ENCODE measurements around the gene C6orf15. TPM values are rescaled to one million over a fixed set of nuclear protein-coding genes. Genes with fewer than 3 reads are reported as not detected.
A peak's percentile ranks its signal among the peaks of the same experiment; 100 is the strongest.

The C6orf15 gene
- polyA plus RNA-seq, 5 donors, result not detected

- DNase-seq, result no peak
Observed at GRCh38 chr6:31110825-31111582, 1.4 kb downstream of the C6orf15 start.

GRCh38 chr6:31107052-31107451, 5.3 kb downstream of the C6orf15 start:
- DNase-seq, result no peak

DNA sequence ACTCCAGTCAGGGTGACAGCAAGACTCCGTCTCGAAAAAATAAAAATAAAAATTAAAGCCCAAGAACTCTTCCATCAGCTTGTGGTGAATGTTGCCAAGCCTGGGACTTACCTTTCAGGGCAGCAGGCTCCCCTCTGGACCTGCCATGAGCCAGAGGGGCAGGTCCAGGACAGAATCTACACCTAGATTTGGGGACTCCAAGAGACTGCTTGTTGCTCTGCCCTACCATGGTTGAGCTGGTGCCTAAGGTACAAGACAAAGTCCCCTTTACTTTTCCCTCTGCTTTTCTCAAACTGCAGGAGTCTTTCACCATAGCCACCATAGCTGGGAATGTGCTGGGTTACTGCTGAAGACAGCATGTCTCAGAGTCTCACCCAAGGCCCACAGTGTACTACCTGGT, 9.2 kb downstream of the C6orf15 start:
- no peak for DNase-seq

- no peak for DNase-seq
Observed at GRCh38 chr6:31098449-31098938, 13.9 kb downstream of the C6orf15 start.

DNA sequence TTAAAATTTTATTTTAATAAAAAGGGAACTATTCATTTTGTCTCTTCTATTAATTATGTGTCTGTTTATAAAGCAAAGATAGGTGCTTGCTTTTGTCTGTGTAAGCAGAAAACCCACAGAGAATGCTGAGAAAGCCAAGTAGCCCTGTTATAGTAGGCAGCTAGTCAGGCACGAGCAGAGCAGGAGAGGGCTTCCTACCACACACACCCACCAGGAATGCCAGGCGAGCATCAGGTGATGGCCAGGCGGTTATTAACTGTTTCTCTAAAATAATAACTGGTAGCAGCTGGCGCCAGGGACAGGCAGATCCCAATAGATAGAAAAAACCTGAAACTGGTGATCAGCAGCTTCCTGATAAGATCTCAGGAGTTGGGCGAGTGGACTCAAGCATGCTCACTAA, 15.7 kb downstream of the C6orf15 start:
- DNase-seq, result no peak

DNA sequence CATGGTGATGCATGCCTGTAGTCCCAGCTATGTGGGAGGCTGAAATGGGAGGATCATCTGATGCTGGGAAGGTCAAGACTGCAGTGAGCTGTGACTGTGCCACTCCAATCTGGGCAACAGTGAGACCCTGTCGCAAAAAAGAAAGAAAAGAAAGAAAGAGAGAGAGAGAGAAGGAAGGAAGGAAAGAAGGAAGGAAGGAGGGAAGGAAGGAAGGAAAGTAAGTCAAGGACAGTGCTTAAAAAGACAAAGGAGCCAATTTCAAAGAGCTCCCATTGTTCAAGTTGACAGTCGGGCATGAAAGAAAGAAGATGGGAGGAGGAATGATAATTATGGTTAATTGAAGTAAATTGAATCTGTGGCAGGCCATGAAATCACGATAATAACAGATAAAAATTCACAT, 16.2 kb downstream of the C6orf15 start:
- no peak for DNase-seq

GRCh38 chr6:31094389-31094881, 17.9 kb downstream of the C6orf15 start:
- no peak for DNase-seq

GRCh38 chr6:31092769-31093505, 19.4 kb downstream of the C6orf15 start:
- no peak for DNase-seq

- no peak for DNase-seq
Observed at GRCh38 chr6:31092238-31092637, 20.1 kb downstream of the C6orf15 start.

GRCh38 chr6:31091680-31092079, 20.7 kb downstream of the C6orf15 start:
- no peak for DNase-seq

DNA sequence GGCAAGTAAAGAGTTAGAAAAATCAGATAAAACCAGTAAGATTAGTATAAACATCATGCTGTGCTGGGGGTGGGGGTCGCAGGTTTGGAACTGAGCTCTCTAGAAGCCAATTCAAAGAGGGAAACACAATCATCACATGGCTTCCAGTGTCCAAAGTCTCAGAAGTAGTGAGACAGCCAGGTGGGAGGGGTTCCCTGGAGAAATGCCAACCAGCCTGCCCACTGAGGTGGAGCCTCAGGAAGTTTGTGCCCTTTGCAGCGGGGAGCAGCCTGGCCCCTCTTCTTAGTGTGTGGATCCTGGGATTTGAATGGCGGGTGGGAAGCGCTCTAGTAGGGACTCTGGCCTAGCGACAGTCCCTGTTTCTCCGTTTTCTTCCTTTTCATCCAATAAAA, 21.4 kb downstream of the C6orf15 start:
- DNase-seq, result no peak

DNA sequence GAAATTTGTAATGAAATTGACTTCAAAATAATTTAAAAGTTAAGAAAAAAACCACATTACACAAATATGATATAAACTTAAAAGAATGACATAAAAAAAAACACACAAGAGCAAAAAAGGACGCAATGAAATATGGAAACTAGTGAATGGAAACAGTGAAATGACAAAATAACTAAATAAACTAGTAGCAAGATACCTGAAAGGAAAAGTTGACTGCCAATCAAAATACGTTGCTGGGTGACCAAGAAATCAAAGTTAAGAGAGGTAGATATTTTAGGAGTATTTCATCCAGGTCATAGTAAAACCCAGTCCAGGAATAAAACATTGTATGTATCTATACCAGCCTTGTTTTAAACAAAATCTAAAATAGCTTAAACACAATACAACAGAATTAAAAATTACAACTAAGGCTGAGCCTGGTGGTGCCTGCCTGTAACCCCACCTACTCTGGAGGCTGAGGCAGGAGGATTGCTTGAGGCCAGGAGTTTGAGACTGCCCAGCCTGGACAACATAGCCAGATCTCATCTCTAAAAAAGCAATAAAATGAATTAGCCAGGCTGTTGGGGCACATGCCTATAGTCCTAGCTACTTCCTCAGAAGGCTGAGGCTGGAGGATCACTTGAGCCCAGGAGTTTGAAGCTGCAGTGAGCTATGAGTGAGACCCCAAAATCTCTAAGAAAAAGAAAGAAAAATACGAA, 22.0 kb downstream of the C6orf15 start:
- no peak for DNase-seq

- DNase-seq, result peak; percentile 65 to 79
Observed at GRCh38 chr6:31087494-31088089, 24.8 kb downstream of the C6orf15 start.

- no peak for DNase-seq
Observed at GRCh38 chr6:31086788-31087440, 25.5 kb downstream of the C6orf15 start.

- no peak for DNase-seq
Observed at GRCh38 chr6:31083742-31084354, 28.5 kb downstream of the C6orf15 start.

- DNase-seq, result no peak
Observed at GRCh38 chr6:31081872-31082271, 30.5 kb downstream of the C6orf15 start.

DNA sequence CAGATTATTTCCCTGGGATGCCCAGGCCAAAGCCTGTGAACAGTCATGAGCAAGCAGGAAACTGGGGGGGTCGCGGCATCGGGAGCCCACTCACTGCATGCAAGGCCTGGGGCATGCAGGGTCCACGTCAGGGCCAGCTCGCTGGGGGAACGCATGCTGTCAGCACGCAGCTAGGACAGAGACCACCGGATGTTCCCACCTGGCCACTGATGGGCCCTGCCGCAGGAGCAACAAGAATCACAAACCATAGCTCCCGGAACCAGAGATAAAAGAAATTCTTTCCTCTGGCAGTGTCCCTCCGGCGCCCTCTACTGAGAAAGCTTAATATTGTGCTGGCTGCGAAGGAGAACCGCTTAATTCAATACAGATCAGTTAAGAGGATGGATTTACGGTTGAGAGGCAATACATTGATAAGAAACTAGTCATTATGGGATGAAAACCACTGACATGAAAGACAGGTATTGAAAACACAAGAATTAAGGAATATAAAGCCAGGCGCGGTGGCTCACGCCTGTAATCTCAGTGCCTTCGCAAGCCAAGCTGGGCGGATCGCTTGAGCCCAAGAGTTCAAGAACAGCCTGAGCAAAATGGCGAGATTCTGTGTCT, 32.6 kb downstream of the C6orf15 start:
- DNase-seq, result peak in 1 of 2 donors; percentile 55

DNA sequence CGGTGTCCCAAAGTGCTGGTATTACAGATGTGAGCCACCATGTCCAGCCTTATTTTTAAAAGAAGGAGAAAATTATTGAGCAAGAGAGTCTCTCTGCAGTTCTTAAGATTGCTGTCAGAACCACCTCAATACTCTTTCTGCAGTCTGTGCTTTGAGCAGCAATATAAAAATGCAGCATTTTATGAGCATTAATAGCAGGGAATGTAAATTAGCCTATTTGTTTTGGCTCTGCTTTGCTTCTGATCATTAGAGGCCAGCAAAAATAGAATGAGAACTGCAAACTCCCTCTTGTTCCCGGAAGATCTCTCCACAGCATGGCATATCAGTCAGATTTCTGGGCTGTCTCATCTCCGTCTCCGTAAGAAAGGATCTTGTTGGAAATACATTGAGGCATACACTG, 35.8 kb downstream of the C6orf15 start:
- DNase-seq, result no peak

DNA sequence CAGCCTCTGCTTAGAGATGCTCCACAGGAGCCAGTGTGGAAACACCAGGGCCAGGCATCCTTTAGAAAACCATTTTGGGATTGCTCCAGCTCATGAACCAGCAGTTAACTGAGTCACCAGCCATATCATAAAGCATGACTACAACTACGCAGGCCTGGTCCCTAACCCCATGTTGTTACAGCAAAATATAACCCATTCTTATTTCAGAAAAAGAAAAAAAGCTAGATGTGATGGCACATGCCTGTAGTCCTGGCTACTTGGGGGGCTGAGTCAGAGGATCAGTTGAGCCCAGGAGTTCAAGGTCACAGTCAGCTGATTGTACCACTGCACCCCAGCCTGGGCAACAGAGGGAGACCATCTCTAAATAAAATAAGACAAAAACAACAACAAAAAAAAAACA, 36.8 kb downstream of the C6orf15 start:
- no peak for DNase-seq

GRCh38 chr6:31074401-31074800, 38.0 kb downstream of the C6orf15 start:
- no peak for DNase-seq
